T-helper 2 cell (primary cell): ENCODE measurements around the gene TAF4B.
A peak's percentile ranks its signal among the peaks of the same experiment; 100 is the strongest.
"Not testable (repeated sequence)": the region's sequence is repeated elsewhere in the genome, so short reads cannot be mapped to it uniquely, and the experiment has no call there.

Source experiments
- DNase-seq, 5 experiments: peaks; one replicate each; pipeline versions ENCODE4 v3.0.0 to v3.0.0-alpha.2; 2012 to 2022
- total RNA-seq, 2 donors: gene quantifications; one replicate each; lab custom pipeline; 2026; lab: John Stamatoyannopoulos, UW

The TAF4B gene, protein sequence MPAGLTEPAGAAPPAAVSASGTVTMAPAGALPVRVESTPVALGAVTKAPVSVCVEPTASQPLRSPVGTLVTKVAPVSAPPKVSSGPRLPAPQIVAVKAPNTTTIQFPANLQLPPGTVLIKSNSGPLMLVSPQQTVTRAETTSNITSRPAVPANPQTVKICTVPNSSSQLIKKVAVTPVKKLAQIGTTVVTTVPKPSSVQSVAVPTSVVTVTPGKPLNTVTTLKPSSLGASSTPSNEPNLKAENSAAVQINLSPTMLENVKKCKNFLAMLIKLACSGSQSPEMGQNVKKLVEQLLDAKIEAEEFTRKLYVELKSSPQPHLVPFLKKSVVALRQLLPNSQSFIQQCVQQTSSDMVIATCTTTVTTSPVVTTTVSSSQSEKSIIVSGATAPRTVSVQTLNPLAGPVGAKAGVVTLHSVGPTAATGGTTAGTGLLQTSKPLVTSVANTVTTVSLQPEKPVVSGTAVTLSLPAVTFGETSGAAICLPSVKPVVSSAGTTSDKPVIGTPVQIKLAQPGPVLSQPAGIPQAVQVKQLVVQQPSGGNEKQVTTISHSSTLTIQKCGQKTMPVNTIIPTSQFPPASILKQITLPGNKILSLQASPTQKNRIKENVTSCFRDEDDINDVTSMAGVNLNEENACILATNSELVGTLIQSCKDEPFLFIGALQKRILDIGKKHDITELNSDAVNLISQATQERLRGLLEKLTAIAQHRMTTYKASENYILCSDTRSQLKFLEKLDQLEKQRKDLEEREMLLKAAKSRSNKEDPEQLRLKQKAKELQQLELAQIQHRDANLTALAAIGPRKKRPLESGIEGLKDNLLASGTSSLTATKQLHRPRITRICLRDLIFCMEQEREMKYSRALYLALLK
- 28.6 to 35.9 reads per million in 2 donors for total RNA-seq

DNA sequence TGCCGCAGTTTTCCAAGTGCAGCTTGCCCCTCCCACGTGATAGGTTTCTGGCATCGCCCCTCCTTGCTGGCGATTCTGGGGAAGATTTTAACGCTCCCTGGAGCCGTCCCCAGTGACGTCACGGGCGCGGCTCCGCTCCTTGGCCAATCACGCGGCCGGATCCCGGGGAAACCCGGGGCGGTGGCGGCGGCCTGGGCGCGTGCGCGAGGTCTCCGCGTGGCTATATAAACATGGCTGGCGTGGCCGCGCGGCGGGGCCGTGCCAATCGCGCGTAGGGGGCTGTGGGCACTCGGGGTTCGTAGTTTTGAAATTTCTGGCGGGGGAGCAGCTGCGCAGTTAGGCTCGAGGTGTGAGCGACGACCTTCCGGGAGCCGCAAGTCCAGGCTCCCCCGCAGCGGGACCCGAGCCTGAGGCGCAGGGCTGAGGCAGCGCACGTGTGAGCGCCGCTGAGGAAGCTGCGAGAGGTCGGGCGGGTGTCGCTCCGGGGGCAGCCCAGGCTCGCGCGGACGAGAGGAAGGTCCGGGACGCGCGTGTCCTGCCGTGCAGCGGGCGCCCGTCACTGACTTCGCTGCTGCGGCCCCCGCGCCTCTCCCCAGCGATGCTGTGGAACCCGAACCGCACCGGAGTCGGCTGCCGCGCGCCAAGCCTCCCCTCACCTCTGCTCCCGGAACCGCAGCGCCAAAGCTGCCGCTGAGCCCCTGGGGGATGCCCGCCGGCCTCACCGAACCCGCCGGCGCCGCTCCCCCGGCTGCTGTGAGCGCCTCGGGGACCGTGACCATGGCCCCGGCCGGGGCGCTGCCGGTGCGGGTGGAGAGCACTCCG is at the start of gene TAF4B:
Gene TAF4B, plus strand, starts transcription at position 217 of the 822 bp plus-strand sequence. Its CDS starts 489 bp downstream, at position 706.
- peak; percentile 84 to 94 (median 89) for DNase-seq

DNA sequence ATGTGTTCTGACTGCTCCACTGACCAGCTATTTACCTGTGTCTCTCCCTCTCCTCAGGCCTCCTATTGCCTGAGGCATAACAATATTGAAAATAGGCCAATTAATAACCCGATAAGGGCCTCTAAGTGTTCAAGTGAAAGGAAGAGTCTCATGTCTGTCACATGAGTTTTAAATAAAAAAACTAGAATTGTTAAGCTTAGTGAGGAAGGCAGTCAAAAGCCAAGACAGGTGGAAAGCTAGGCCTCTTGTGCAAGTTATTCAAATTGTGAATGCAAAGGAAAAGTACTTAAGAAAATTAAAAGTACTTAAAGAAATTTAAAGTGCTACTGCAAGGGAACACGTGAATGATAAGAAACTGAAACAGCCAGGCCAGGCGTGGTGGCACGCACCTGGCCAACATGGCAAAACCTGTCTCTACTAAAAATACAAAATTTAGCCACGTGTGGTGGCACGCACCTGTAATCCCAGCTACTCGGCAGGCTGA is 44.9 kb upstream of the TAF4B start:
- no peak for DNase-seq

DNA sequence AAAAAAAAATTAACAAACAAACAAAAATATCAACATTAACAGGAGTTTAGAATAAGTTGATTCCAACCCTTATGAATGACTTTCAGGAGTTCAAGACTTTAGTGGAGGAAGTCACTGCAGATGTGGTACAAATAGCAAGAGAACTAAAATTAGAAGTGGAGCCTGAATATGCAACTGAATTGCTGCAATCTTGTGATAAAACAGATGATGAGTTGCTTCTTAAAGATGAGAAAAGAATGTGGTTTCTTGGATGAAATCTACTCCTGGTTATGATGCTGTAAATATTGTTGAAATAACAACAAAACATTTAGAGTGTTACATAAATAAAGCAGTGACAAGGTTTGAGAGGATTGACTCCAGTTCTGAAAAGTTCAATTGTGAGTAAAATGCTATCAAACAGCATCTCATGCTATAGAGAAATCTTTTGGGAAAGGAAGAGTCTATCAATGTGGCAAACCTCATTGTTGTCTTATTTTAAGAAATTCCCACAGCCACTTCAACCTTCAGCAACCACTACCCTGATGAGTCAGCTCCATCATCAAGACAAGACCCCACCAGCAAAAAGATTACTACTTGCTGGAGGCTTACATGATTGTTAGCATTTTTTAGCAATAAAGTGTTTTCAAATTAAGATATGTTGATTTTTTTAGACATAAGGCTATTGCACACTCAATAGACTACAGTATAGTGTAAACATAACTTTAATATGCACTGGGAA is 42.7 kb upstream of the TAF4B start:
- no peak for DNase-seq

DNA sequence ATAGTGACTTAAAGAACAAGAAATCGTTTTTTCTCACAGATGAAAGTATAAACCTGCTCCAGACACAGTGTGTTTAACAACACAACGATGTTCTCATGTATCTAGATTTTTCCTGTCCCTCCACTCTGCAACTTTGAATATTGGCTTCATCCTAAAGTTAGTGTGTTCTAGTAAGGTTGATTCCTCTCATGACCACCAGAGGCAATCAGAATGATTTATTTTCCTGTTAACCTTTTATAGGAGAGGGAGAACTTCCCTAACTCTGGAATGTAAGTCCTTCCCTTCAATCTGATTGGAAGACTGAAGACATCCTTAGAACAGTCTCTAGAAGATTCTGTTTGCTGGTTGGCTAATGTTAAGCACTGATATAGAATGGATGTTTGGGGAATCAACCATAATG is 41.0 kb upstream of the TAF4B start:
- DNase-seq: no peak

DNA sequence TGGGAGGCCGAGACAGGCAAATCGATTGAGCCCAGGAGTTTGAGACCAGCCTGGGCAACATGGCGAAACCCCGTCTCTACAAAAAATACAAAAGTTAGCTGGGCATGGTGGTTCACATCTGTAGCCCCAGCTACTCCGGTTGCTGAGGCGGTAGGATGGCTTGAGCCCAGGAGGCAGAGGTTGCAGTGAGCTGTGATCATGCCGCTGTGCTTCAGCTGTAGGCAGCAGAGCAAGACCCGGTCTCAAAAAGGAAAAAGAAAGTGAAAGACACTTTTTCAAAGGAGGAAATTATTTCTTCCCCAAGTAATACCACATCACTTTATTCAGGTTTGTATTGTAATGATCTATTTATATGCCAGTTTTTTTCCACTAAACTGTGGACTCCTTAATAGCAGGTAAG is 35.7 kb upstream of the TAF4B start:
- DNase-seq: peak in 3 of 5 experiments; percentile 5 to 78 (median 17)

DNA sequence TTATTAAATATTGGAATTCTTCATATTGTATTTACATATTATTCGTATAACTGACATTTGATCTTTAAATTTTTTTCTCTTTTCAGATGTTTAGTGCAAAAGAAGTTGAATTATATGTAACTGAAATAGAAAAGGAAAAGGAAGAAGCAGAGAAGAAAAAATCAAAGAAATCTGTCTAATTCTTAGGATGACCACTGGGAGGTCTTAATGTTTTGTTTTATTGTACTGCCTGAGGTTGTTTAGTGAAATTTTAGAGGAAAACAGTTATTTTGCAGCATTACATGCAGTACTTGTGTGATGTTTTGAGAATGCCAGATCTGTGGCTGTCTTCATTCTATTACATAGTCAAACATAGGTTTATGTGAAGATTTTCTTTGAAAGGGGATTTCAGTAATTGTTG is 34.0 kb upstream of the TAF4B start:
- no peak for DNase-seq

DNA sequence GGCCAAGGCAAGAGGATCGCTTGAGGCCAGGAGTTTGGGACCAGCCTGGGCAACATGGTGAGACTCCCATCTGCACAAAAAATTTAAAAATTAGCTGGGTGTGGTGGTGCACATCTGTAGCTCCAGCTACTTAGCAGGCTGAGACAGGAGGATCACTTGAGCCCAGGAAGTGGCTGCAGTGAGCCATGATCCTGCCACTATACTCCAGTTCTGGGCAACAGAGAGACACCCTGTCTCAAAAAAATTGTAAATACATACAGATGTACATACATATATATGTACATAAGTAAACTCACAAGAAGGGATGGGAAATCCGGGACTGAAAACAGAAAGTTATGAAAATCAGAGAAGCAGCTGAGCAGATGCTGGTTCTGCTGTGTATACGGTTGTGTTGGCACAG is 29.6 kb upstream of the TAF4B start:
- DNase-seq: no peak

DNA sequence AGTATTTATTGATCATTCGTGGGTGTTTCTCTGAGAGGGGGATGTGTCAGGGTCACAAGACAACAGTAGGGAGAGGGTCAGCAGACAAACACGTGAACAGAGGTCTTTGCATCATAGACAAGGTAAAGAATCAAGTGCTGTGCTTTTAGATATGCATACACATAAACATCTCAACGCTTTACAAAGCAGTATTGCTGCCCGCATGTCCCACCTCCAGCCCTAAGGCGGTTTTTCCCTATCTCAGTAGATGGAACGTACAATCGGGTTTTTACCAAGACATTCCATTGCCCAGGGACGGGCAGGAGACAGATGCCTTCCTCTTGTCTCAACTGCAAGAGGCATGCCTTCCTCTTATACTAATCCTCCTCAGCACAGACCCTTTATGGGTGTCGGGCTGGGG is 24.2 kb upstream of the TAF4B start:
- DNase-seq: not testable (repeated sequence)

DNA sequence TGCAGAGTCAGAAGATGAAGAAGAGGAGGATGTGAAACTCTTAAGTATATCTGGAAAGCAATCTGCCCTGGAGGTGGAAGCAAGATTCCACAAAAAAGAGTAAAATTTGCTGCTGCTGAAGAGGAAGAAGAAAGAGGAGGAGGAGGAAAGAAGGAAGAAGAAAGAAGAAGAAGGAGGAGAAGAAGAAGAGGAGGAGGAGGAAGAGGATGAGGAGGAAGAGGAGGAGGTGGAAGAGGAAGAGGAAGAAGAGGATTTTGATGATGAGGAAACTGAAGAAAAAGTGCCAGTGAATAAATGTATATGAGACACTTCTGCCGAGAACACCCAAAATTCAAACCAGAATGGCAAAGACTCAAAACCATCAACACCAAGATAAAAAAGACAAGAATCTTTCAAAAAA is 20.9 kb upstream of the TAF4B start:
- no peak for DNase-seq

DNA sequence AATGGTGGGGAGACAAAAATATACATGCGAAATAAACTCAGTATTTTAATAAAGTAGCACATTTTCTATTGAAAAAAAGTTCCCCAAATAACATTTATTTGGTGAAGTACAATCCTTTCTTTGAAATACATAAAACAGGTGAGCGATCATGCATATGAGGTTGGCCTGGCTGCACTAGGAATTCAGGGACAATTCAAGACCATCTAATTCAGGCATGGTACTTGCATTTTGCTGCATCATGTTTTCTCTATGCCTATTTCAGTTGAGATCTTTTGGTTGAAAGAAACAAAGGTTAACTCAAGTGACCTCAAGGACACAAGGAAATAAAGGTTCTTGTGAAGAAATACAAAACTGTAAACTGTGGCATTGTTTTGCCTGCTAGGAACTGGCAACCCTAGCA is 19.8 kb upstream of the TAF4B start:
- no peak for DNase-seq

DNA sequence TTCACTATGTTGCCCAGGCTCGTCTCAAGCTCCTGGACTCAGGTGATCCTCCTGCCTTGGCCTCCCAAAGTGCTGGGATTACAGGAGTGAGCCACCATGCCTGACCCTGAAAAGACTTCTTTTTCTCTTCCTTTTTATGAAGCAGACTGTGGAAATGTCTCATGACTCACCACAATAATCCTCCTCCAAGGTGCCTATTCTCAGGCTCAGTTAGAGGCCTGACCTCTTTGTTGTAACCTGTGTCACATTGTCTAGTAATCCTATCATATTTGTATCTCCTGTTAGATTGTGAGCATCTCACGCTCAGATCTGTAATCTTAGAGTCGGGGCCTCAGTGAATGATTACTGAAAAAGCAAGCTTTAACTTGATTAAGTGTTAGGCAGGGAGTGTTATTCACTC is 18.3 kb upstream of the TAF4B start:
- DNase-seq: no peak

DNA sequence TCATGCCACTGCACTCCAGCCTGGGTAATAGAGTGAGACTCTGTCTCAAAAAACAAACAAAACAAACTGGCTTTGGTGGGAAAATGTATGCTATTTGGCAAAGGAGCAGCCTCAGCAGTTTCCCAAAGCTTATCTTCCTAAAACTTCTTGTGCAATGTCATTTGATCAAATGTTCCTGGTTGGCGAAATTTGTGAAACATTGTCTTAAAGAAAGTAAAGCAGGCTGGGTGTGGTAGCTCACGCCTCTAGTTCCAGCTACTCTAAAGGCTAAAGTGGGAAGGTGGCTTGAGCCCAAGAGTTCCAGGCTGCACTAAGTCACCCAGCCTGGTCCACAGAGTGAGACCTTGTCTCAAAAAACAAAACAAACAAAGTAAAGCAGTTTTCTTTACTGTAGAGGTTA is 17.3 kb upstream of the TAF4B start:
- no peak for DNase-seq

DNA sequence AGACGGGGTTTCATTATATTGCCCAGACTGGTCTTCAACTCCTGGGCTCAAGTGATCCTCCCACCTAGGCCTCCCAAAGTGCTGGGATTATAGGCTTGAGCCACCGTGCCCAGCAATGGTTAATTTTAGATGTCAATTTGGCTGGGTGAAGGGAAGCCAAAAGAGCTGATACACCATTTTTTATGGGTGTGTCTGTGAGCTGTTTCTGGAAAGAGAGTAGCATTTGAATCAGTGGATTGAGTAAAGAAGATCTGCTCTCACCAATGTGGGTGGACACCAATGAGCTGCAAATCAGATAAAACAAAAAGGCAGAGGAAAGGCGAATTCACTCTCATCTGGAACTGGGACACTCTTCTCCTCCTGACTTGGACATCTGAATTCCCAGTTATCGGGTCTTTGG is 16.1 kb upstream of the TAF4B start:
- peak in 1 of 5 experiments; percentile 20 for DNase-seq

DNA sequence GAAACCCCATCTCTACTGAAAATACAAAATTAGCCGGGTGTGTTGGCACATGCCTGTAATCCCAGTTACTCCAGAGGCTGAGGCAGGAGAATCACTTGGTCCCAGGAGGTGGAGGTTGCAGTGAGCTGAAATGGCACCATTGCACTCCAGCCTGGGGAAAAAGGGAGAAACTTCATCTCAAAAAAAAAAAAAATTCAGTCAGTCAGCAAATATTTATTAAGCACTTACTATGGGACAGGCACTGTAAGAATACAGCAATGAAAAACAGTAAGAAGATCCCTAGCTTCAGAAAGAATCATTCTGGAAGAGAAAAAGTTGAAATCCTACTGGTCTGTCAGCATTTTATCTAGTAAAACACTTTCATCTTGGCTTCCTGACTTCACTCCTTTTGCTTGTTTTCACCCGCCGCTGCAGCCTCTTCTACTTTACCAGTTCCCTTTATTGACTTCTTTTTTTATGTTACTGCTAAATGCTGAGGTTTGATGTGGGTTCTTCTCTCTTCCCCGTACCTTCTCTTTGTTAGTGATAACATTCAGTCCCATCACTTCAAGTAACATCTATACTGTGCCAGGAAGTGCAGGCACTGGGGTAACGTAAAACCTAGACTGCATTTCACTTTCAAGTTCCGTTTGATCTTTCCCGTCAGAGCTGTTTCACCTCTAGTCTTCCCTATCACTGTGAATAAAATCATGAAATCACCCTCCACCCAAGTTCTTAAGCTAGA is 10.8 kb upstream of the TAF4B start:
- peak in 3 of 5 experiments; percentile 21 to 86 (median 55) for DNase-seq

DNA sequence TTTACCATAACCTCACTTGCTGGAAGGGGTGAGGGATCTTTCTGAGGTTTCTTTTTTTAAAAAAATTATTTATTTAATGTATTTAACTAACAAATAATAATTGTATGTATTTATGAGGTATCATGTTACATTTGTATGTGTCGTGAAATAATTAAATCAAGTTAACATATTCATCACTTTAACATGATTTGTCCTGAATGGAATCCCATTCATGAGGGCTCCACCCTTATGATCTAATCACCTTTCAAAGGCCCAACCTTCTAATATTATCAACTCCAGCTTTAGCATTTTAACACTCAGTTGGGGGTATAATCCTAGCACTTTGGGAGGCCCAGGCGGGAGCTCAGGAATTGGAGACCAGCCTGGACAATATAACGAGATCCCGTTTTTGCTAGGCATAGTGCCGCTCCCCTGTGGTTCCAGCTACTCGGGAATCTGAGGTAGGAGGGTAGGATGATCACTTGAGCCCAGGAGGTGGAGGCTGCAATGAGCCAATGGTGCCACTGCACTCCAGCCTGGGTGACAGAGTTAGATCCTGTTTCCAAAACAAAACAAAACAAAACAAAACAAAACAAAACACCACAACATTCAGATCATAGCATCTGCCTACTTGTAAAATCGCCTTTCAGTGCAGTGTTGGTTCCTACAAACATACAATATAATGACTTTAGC is 1.1 kb upstream of the TAF4B start:
- no peak for DNase-seq

DNA sequence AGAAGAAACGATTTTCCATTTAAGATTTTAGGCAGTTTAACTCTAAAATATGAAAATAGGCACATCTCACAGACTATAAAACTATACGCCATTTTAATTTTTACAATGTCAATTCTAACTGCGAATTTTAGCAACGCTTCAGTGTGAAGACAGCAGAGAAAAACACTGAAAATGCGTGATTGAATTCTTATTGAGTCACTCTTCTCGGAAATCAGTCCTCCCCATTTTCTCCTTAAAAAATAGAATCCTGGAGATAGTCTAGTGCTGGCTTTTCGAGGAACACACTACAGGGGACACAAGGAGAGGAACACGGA is 373 bp upstream of the TAF4B start:
- no peak for DNase-seq

DNA sequence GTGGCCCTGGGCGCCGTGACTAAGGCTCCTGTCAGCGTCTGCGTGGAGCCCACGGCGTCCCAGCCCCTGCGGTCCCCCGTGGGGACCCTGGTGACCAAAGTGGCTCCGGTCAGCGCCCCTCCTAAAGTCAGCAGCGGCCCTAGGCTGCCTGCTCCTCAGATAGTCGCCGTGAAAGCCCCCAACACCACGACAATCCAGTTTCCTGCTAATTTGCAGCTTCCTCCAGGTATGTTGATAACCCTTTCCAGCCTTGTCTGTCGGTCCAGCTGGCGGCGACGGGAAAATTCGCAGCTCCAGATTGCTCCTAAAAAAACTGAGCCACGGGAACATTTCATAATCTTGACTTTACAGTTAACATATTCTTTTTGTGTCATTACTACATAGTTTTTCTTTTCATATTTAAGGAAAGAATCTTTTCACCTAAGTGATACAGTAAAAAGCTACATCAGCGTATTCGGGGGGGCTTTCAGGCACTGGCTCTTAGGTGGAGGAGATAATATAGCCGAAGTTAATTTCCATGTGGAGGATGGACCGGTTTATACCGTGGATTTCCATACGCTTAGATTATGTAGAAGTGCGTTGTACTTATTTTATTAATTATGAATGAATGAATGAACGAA is 916 bp downstream of the TAF4B start:
- no peak for DNase-seq

DNA sequence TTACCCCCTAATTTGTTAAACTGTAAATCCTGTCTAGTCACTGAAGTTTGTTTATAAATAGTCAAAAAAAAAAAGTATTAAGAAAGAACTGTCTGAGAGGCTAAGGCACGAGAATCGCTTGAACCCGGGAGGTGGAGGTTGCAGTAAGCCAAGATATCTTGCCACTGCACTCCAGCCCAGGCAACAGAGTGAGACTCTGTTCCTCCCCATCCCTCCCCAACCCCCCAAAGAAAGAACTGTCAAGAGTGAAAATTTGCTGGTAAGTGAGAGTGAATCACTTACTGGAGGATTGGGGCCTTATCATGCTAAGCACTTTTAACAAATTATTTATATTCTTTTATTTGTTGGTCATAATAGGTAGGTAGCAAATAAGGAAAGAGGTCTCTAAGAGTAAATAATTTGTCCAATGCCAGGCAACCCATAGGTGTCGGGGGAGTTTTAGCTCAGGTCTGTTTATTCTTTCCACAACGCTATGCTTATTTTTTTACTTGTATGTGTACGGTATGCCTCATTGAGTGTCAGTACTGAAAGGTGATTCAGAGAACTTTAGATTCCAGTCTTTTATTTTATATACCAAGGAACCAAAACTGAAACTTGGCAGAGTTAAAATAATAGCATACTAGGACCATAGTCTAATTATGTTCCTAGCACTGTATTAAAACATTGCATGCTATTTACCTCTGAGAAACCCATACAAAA is 2.5 kb downstream of the TAF4B start:
- no peak for DNase-seq

DNA sequence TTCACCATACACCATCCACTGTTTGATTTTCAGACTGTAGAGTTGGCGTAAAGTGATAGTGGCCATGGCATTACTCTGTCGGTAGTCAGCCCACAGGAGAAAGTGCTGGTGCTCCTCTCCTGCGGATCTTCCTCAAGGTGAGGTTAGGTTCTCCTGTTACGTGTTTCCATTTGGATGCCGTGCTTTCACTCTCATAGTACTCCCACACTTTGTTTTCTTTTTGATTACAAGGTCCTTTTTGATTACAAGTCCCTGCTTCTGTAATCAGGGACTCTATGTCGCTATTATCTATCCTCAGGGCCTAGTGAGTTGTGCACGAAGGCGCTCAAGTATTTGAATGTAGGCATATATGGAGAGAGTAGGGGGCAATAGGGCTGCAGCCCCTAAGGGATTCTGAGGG is 4.3 kb downstream of the TAF4B start:
- DNase-seq: no peak

DNA sequence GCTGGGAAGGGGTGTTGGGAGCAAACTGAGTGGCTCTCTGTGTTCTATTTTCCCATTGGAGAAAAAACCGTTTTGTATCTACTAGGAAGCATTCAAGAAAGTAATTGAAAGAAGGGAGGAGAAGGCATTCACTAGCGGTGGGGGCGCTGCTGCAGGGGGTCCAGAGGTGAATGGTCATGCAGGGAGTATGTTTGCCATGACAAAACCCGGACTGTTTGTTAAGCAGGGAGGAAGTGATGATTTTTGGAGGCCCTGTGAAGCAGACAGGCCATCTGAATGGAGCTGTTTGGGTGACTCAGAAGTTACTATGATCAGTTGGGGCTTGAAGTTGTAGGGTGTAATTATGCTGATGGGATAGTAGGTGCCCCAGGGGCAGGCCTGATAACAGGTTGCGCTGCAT is 7.0 kb downstream of the TAF4B start:
- DNase-seq: no peak
